MM.1S (cell line): ENCODE results near the gene TOX2.

ENCODE experiments used
- DNase-seq: peaks from one replicate; pipeline ENCODE4 v3.0.0-alpha.2; 2015
- H2AFZ ChIP-seq: fragments of 300-600 bp; sonication (generic); 2 replicates; pipeline ENCODE4 v1.6.0; 2016; ENCODE audit warnings: antibody characterized with exemption, low read length
- H3F3A ChIP-seq: fragments of 300-600 bp; sonication (generic); 2 replicates; pipeline ENCODE4 v1.6.1; 2016; ENCODE audit warnings: mild to moderate bottlenecking, antibody characterized with exemption, low read length, moderate library complexity, mixed read lengths; ENCODE audit not compliant: insufficient read depth
- H3K27ac ChIP-seq: fragments of 300-600 bp; sonication (generic); 2 replicates; pipeline ENCODE4 v1.5.1; 2016; ENCODE audit warnings: mild to moderate bottlenecking, low read length
- H3K27me3 ChIP-seq: fragments of 300-600 bp; sonication (generic); replicated peaks from 2 replicates; pipeline ENCODE4 v1.6.0; 2016; ENCODE audit warnings: low read length; ENCODE audit not compliant: insufficient read depth
- H3K36me3 ChIP-seq: fragments of 300-600 bp; sonication (generic); replicated peaks from 2 replicates; pipeline ENCODE4 v1.6.1; 2016; ENCODE audit warnings: mild to moderate bottlenecking, low read length, mixed read lengths; ENCODE audit not compliant: insufficient read depth
- H3K4me1 ChIP-seq: fragments of 300-600 bp; sonication (generic); 2 replicates; pipeline ENCODE4 v1.6.1; 2016; ENCODE audit warnings: low read length, mixed read lengths
- H3K4me2 ChIP-seq: fragments of 300-600 bp; sonication (generic); 2 replicates; pipeline ENCODE4 v1.6.0; 2016; ENCODE audit warnings: low read depth, low read length
- H3K4me3 ChIP-seq: fragments of 300-600 bp; sonication (generic); 2 replicates; pipeline ENCODE4 v1.5.1; 2016; ENCODE audit warnings: low read length, mixed read lengths
- H3K79me2 ChIP-seq: fragments of 300-600 bp; sonication (generic); 2 replicates; pipeline ENCODE4 v1.6.1; 2016; ENCODE audit warnings: mixed run types, low read length, mixed read lengths
- H3K9ac ChIP-seq: fragments of 300-600 bp; sonication (generic); 2 replicates; pipeline ENCODE4 v1.6.1; 2016; ENCODE audit warnings: low read length, mixed read lengths
- H3K9me2 ChIP-seq: fragments of 300-600 bp; sonication (generic); replicated peaks from 2 replicates; pipeline ENCODE4 v1.6.1; 2016; ENCODE audit warnings: mild to moderate bottlenecking, low read length, mixed read lengths; ENCODE audit not compliant: insufficient read depth
- H3K9me3 ChIP-seq: fragments of 300-600 bp; sonication (generic); replicated peaks from 2 replicates; pipeline ENCODE4 v1.6.1; 2016; ENCODE audit warnings: mild to moderate bottlenecking, low read length, mixed read lengths; ENCODE audit not compliant: insufficient read depth
- H4K20me1 ChIP-seq: fragments of 300-600 bp; sonication (generic); 2 replicates; pipeline ENCODE4 v1.6.1; 2016; ENCODE audit warnings: mild to moderate bottlenecking, low read length, moderate library complexity, mixed read lengths; ENCODE audit not compliant: insufficient read depth
- CTCF ChIP-seq: fragments of 300-600 bp; sonication (generic); IDR thresholded peaks from 2 replicates; pipeline ENCODE4 v1.5.1; 2016; ENCODE audit warnings: antibody characterized with exemption, low read length, mixed read lengths
- EZH2 ChIP-seq: fragments of 300-600 bp; sonication (generic); optimal IDR thresholded peaks from 2 replicates; pipeline ENCODE3; 2017; ENCODE audit warnings: low read depth, mild to moderate bottlenecking, antibody characterized with exemption, low read length, mixed read lengths
- EZH2phosphoT487 ChIP-seq: fragments of 300-600 bp; sonication (generic); IDR thresholded peaks from 2 replicates; pipeline ENCODE4 v1.6.1; 2018; ENCODE audit warnings: antibody characterized with exemption, low read length

The TOX2 gene

GRCh38 chr20:44070139-44070900, 155.7 kb downstream of the TOX2 start:
- Histone ChIP-seq H3K9me3 (no peaks in the 10 kb centered on the region), H3K36me3 (no peaks in the 10 kb centered on the region), H3K4me2 (peak overlapping the region; percentile 100), H3K27me3 (no peaks in the 10 kb centered on the region), H3K27ac (peak overlapping the region; percentile 99), H3F3A (peaks cover 34% of the 10 kb centered on the region), H4K20me1 (no peaks in the 10 kb centered on the region), H3K4me1 (peaks cover 42% of the 10 kb centered on the region), H3K9me2 (no peaks in the 10 kb centered on the region), H3K4me3 (peak overlapping the region; percentile 50), H3K79me2 (0 out of 2 replicates have a peak, but pooled peaks cover 3% of the 10 kb centered on the region), H3K9ac (peak overlapping the region; percentile 100), H2AFZ (no peak overlapping the region)
- TF ChIP-seq EZH2phosphoT487: no peak
- 0 out of 2 replicates have a peak, but pooled peaks have one; percentile 4 for TF ChIP-seq CTCF
- DNase-seq: peak; percentile 73

- Histone ChIP-seq H3K4me1 (peaks cover 42% of the 10 kb centered on the region), H3K79me2 (0 out of 2 replicates have a peak, but pooled peaks cover 3% of the 10 kb centered on the region), H2AFZ (no peak overlapping the region), H3K9me2 (no peaks in the 10 kb centered on the region), H3K9ac (peak overlapping the region; percentile 100), H3K27ac (peak overlapping the region; percentile 99), H4K20me1 (no peaks in the 10 kb centered on the region), H3K4me3 (no peak overlapping the region), H3F3A (peaks cover 34% of the 10 kb centered on the region), H3K4me2 (peak overlapping the region; percentile 100), H3K36me3 (no peaks in the 10 kb centered on the region), H3K27me3 (no peaks in the 10 kb centered on the region), H3K9me3 (no peaks in the 10 kb centered on the region)
- TF ChIP-seq EZH2 (no peak), EZH2phosphoT487 (no peak), CTCF (no peak)
- no peak for DNase-seq
Observed at GRCh38 chr20:44071057-44071456, 156.4 kb downstream of the TOX2 start.

- Histone ChIP-seq H3F3A (peaks cover 34% of the 10 kb centered on the region), H3K4me1 (peaks cover 42% of the 10 kb centered on the region), H3K9me2 (no peaks in the 10 kb centered on the region), H3K27ac (peak overlapping the region; percentile 99; the same call in 1 of the 2 replicates), H2AFZ (no peak overlapping the region), H3K27me3 (no peaks in the 10 kb centered on the region), H3K36me3 (no peaks in the 10 kb centered on the region), H3K4me2 (no peak overlapping the region), H3K9ac (no peak overlapping the region), H4K20me1 (no peaks in the 10 kb centered on the region), H3K4me3 (no peak overlapping the region), H3K79me2 (0 out of 2 replicates have a peak, but pooled peaks cover 3% of the 10 kb centered on the region), H3K9me3 (no peaks in the 10 kb centered on the region)
- DNase-seq: no peak
- TF ChIP-seq EZH2 (no peak), EZH2phosphoT487 (no peak), CTCF (no peak)
Observed at GRCh38 chr20:44071526-44072111, 157.0 kb downstream of the TOX2 start.
